KMS-11 (cell line): ENCODE measurements around the gene TMEM80.

Source experiments
- H2AFZ ChIP-seq: fragments of 200-600 bp; sonication (generic); 2 replicates; pipeline ENCODE4 v1.6.1; 2016; ENCODE audit warnings: antibody characterized with exemption, mixed run types, low read depth
- H3K27ac ChIP-seq: fragments of 200-600 bp; sonication (generic); 2 replicates; pipeline ENCODE4 v1.6.1; 2016; ENCODE audit warnings: mild to moderate bottlenecking, mixed run types
- H3K27me3 ChIP-seq: fragments of 200-600 bp; sonication (generic); 2 replicates; pipeline ENCODE4 v1.6.1; 2017; ENCODE audit warnings: mild to moderate bottlenecking, low read depth, mixed run types, moderate library complexity; ENCODE audit not compliant: insufficient read depth
- H3K36me3 ChIP-seq: fragments of 200-600 bp; sonication (generic); 2 replicates; pipeline ENCODE4 v1.6.1; 2017; ENCODE audit warnings: mild to moderate bottlenecking, mixed run types; ENCODE audit not compliant: insufficient read depth
- H3K4me1 ChIP-seq: fragments of 200-600 bp; sonication (generic); 2 replicates; pipeline ENCODE4 v1.6.1; 2016; ENCODE audit warnings: mild to moderate bottlenecking, low read depth, mixed run types; ENCODE audit not compliant: poor library complexity, severe bottlenecking
- H3K4me2 ChIP-seq: fragments of 200-600 bp; sonication (generic); 2 replicates; pipeline ENCODE4 v1.7.0; 2016; ENCODE audit warnings: mild to moderate bottlenecking, mixed run types
- H3K4me3 ChIP-seq: fragments of 200-600 bp; sonication (generic); IDR thresholded peaks from 2 replicates; pipeline ENCODE4 v1.6.1; 2017; ENCODE audit warnings: low read depth, low read length, mixed read lengths; ENCODE audit not compliant: insufficient read depth
- H3K79me2 ChIP-seq: fragments of 200-600 bp; sonication (generic); 2 replicates; pipeline ENCODE4 v1.6.1; 2016; ENCODE audit warnings: low read depth, mixed run types; ENCODE audit not compliant: insufficient read depth
- H3K9ac ChIP-seq: fragments of 200-600 bp; sonication (generic); 2 replicates; pipeline ENCODE4 v1.6.1; 2016; ENCODE audit warnings: mild to moderate bottlenecking, mixed run types
- H4K20me1 ChIP-seq: fragments of 200-600 bp; sonication (generic); 2 replicates; pipeline ENCODE4 v1.6.1; 2016; ENCODE audit warnings: mild to moderate bottlenecking, mixed run types; ENCODE audit not compliant: insufficient read depth
- CTCF ChIP-seq: fragments of 200-600 bp; sonication (generic); conservative IDR thresholded peaks from 2 replicates; pipeline ENCODE4 v1.6.1; 2017; ENCODE audit warnings: low read depth, mild to moderate bottlenecking, antibody characterized with exemption, low read length, moderate library complexity, mixed read lengths

Gene TMEM80

DNA sequence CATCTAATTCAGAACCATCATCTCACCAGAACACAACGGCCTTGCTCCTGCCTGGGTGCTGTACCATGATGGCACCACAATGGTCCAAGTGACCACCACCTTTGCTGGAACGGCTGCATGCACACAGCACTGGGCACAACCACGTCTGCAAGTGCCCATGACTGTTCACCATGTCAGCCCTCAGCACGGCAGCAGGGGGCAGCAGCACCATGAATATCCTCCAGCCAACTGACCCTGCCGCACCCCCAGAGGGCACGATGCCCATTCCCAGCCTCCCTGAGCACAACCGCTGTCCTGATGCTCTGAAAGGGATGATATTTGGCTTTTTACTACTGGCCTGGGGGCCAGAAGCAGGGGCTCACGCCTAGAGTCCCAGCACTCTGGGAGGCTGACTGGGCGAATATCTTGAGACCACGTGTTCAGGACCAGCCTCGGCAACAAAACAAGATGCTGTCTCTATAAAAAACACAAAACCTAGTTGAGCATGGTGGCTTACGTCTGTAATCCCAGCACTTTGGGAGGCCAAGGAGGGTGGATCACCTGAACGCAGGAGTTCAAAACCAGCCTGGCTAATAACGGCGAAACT, 32.8 kb upstream of the TMEM80 start:
- Histone ChIP-seq H2AFZ (no peak overlapping the region), H3K27ac (no peak overlapping the region), H3K36me3 (peaks cover 4% of the 10 kb centered on the region; the same call in 1 of the 2 replicates), H3K27me3 (no peaks in the 10 kb centered on the region), H3K4me1 (peaks cover 27% of the 10 kb centered on the region), H3K79me2 (no peaks in the 10 kb centered on the region), H4K20me1 (no peaks in the 10 kb centered on the region), H3K9ac (no peak overlapping the region), H3K4me2 (no peak overlapping the region), H3K4me3 (no peak overlapping the region)
- peak; percentile 78 for TF ChIP-seq CTCF

GRCh38 chr11:665062-665703, 30.4 kb upstream of the TMEM80 start:
- H3K9ac ChIP-seq = peak overlapping the region; percentile 42
- no peaks in the 10 kb centered on the region for H4K20me1 ChIP-seq
- H3K4me1 ChIP-seq = peaks cover 41% of the 10 kb centered on the region
- H3K27me3 ChIP-seq = no peaks in the 10 kb centered on the region
- H3K79me2 ChIP-seq = no peaks in the 10 kb centered on the region
- TF ChIP-seq CTCF = no peak
- H3K4me3 ChIP-seq = no peak overlapping the region
- H3K27ac ChIP-seq = peak overlapping the region; percentile 91
- peaks cover 4% of the 10 kb centered on the region; the same call in 1 of the 2 replicates for H3K36me3 ChIP-seq
- peak overlapping the region; percentile 77 for H3K4me2 ChIP-seq
- H2AFZ ChIP-seq = peak overlapping the region; percentile 2; the same call in 1 of the 2 replicates

GRCh38 chr11:665704-666281, 29.8 kb upstream of the TMEM80 start:
- H3K9ac ChIP-seq = peak overlapping the region; percentile 42
- no peak overlapping the region for H3K4me3 ChIP-seq
- H3K79me2 ChIP-seq = no peaks in the 10 kb centered on the region
- no peak for TF ChIP-seq CTCF
- H3K4me2 ChIP-seq = peak overlapping the region; percentile 77
- no peaks in the 10 kb centered on the region for H3K27me3 ChIP-seq
- H3K27ac ChIP-seq = peak overlapping the region; percentile 91
- peak overlapping the region; percentile 2; the same call in 1 of the 2 replicates for H2AFZ ChIP-seq
- H3K36me3 ChIP-seq = peaks cover 4% of the 10 kb centered on the region; the same call in 1 of the 2 replicates
- peaks cover 41% of the 10 kb centered on the region for H3K4me1 ChIP-seq
- H4K20me1 ChIP-seq = no peaks in the 10 kb centered on the region

DNA sequence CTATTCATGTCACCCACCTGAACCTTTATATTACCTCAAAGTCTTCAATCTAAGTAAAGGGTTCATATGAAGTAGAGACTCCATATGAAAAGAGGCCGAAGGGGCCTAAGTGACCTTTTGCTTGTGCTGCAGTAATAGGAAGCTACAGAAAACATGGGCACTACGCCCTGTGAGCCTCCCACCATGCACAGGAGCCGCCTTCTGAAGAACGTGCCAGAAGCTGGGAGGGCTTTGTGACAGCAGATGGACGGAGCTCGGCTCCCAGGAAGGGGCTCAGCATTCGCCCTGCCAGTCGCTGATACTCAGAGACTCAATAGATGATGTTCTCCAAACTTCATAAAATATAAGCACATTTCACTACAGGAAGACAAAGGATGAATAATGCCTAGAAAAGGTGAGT, 21.8 kb upstream of the TMEM80 start:
- peaks cover 4% of the 10 kb centered on the region; the same call in 1 of the 2 replicates for H3K36me3 ChIP-seq
- H3K4me2 ChIP-seq = no peak overlapping the region

More for the DNA sequence above, 21.8 kb upstream of the TMEM80 start:
- Histone ChIP-seq H3K4me1 (peaks cover 10% of the 10 kb centered on the region), H2AFZ (no peak overlapping the region), H3K9ac (no peak overlapping the region), H3K79me2 (no peaks in the 10 kb centered on the region), H3K27ac (no peak overlapping the region), H3K4me3 (no peak overlapping the region), H4K20me1 (no peaks in the 10 kb centered on the region), H3K27me3 (no peaks in the 10 kb centered on the region)
- TF ChIP-seq CTCF = no peak
